Stimulated activated CD8-positive, alpha-beta memory T cell treated with anti-CD3 and anti-CD28 coated beads, Interleukin-7, amount 100 ng/mL, for 24 hours (primary cell): ENCODE measurements around the gene NFAM1.

ENCODE experiments used
- DNase-seq: peaks from one replicate; pipeline ENCODE4 v3.0.0-alpha.2; 2020; ENCODE audit warnings: low read depth

Gene NFAM1

DNA sequence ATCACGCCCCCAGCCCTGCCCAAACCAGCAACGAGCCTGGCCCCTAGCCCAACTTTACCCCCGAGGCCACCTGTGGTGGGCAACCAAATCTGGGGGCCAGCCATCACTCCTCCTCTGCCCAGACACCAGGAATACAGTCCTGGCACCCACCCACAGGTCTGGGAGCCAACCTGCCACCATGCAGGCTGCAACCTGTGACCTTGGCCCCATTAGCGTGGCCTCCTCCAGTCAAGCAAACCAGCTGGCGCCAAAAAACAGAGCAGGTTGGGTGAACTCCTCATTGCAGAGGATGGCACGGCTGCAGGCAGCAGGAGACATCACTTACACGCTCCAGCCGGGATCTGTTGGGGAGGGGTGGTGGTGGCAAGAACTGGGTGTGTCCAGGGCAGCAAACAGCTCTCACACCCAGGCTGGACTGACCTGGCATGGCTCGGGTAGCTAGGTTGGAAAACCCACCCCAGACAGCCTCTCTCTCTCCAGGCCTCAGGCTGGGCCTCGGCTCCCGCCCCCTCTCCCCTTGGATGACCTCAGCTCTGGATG is 96.3 kb downstream of the NFAM1 start:
- no peak for DNase-seq

- DNase-seq, result no peak
Observed at GRCh38 chr22:42334875-42335512, 97.2 kb downstream of the NFAM1 start.

- no peak for DNase-seq
Observed at GRCh38 chr22:42333544-42333943, 98.7 kb downstream of the NFAM1 start.

GRCh38 chr22:42332089-42332488 is 100.1 kb downstream of the NFAM1 start:
- no peak for DNase-seq

- DNase-seq, result no peak
Observed at GRCh38 chr22:42331014-42331413, 101.2 kb downstream of the NFAM1 start.
